HCT116 (cell line): ENCODE results near the gene SYNDIG1.

ENCODE experiments used
- CTCF ChIP-seq, 3 experiments: fragments of 200-600 bp in 1 of 3; sonication (generic) in 1 of 3; IDR thresholded peaks in 2 of 3; conservative IDR thresholded peaks in 1 of 3; 2 replicates each; pipeline ENCODE4 v1.5.1; 2012 to 2017; ENCODE audit warnings: low read depth in 2 of 3, low read length in 2 of 3, antibody characterized with exemption in 1 of 3, borderline replicate concordance in 1 of 3, control low read depth in 1 of 3, mild to moderate bottlenecking in 1 of 3, mixed read lengths in 1 of 3, mixed run types in 1 of 3, moderate library complexity in 1 of 3; ENCODE audit not compliant: insufficient read depth in 1 of 3
- EGR1 ChIP-seq: IDR thresholded peaks from 2 replicates; pipeline ENCODE4 v1.6.1; 2012; ENCODE audit warnings: low read depth
- EZH2 ChIP-seq: fragments of 200-600 bp; sonication (generic); IDR thresholded peaks from 2 replicates; pipeline ENCODE4 v1.6.1; 2017; ENCODE audit warnings: antibody characterized with exemption, mixed run types
- FOSL1 ChIP-seq: IDR thresholded peaks from 2 replicates; pipeline ENCODE4 v1.6.1; 2012; ENCODE audit warnings: low read depth
- JUND ChIP-seq: IDR thresholded peaks from 2 replicates; pipeline ENCODE4 v1.6.1; 2012
- POLR2A ChIP-seq: IDR thresholded peaks from 2 replicates; pipeline ENCODE4 v1.7.0; 2011; ENCODE audit warnings: borderline replicate concordance; ENCODE audit not compliant: insufficient read depth, insufficient read length; ENCODE audit errors: extremely low read depth
- POLR2AphosphoS5 ChIP-seq: IDR thresholded peaks from 2 replicates; pipeline ENCODE4 v1.6.1; 2011; ENCODE audit warnings: mild to moderate bottlenecking, low read depth, low read length, moderate library complexity
- REST ChIP-seq: IDR thresholded peaks from 2 replicates; pipeline ENCODE4 v1.6.1; 2012; ENCODE audit warnings: low read depth
- YY1 ChIP-seq: IDR thresholded peaks from 2 replicates; pipeline ENCODE4 v1.6.1; 2011; ENCODE audit warnings: low read length, low read depth, moderate library complexity, mild to moderate bottlenecking; ENCODE audit not compliant: insufficient replicate concordance; ENCODE audit errors: extremely low read depth
- ZNF274 ChIP-seq: fragments of 200-500 bp; sonication (Bioruptor generic); IDR thresholded peaks from 2 replicates; pipeline ENCODE4 v1.6.1; 2014; ENCODE audit warnings: mild to moderate bottlenecking, low read depth, low read length, inconsistent platforms

GRCh38 chr20:24584538-24585356 is 115.3 kb downstream of the SYNDIG1 start:
- TF ChIP-seq CTCF (IDR thresholded peaks at IDR 0.05 in 2 of 3, conservative IDR thresholded peaks at IDR 0.05 in 1 of 3; ENCODE audit: borderline replicate concordance in 1 of 3, insufficient read depth in 1 of 3, low read depth in 2 of 3, low read length in 2 of 3) (no peak), YY1 (no peak), POLR2AphosphoS5 (no peak), ZNF274 (no peak), REST (no peak), POLR2A (no peak), EGR1 (no peak), EZH2 (no peak), FOSL1 (no peak), JUND (no peak)
